22Rv1 (cell line): ENCODE results near the gene SERINC1.
"Not testable (repeated sequence)": the region's sequence is repeated elsewhere in the genome, so short reads cannot be mapped to it uniquely, and the experiment has no call there.

Experiments used
- H3K27ac ChIP-seq: fragments of 450-650 bp; 2 replicates; pipeline ENCODE4 v1.5.1; 2017
- ZFX ChIP-seq: fragments of 450-650 bp; IDR thresholded peaks from 2 replicates; pipeline ENCODE4 v1.6.1; 2017; ENCODE audit warnings: antibody characterized with exemption, borderline replicate concordance
- TF ChIP-seq, protein P1 (sequence below): fragments of 450-650 bp; IDR thresholded peaks from 2 replicates; pipeline ENCODE4 v1.5.1; 2017; ENCODE audit warnings: mild to moderate bottlenecking

SERINC1 gene

DNA sequence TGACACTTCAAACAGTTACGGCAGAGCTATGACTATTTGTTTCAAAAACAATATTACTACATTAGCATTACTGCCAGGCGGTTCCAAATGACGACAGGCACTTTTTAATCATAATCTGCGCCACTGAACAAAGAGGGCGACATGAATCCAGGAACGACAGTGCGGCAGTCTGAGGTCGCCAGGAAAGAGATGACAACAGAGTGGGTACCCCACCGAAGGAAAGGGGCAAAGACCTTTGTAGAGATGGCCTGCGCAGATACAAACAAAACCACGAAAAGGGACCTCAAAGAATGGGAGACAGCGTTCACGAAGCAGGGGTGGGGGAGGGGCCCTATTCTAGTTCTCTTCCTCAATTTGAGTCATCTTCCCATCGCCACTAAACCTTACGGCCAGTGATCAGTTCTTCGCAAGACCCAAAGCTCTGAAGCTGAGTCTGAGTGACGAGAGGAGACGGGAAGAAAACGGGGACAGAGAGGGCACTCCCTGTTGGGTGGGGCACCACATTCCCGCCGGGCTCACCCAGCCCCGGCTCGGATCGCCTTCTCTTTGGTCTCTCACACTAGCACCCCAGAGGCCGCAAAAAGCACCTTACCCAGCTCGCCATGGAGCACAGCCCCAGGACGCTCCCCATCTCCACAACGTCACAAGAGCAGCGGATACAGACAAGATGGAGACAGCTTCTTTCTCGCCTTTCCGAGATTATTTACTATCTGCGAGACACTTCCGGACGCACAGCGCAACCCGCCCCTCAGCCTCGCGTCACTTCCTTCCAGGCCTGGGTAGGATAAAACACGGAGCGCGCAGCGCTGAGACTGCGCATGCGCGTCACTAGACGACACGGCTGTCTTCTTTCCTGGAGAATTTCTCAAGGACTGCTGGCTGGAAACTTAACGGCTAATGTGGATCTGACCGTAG is at the start of gene SERINC1:
Gene SERINC1 (minus strand): TSS at position 701 of the 915 bp plus-strand sequence. CDS start 70 bp downstream, at position 631.
- TF ChIP-seq, protein P1, sequence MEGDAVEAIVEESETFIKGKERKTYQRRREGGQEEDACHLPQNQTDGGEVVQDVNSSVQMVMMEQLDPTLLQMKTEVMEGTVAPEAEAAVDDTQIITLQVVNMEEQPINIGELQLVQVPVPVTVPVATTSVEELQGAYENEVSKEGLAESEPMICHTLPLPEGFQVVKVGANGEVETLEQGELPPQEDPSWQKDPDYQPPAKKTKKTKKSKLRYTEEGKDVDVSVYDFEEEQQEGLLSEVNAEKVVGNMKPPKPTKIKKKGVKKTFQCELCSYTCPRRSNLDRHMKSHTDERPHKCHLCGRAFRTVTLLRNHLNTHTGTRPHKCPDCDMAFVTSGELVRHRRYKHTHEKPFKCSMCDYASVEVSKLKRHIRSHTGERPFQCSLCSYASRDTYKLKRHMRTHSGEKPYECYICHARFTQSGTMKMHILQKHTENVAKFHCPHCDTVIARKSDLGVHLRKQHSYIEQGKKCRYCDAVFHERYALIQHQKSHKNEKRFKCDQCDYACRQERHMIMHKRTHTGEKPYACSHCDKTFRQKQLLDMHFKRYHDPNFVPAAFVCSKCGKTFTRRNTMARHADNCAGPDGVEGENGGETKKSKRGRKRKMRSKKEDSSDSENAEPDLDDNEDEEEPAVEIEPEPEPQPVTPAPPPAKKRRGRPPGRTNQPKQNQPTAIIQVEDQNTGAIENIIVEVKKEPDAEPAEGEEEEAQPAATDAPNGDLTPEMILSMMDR, result no peak
- TF ChIP-seq ZFX, result no peak
- peak within 1 kb of the TSS; percentile 77 for H3K27ac ChIP-seq

DNA sequence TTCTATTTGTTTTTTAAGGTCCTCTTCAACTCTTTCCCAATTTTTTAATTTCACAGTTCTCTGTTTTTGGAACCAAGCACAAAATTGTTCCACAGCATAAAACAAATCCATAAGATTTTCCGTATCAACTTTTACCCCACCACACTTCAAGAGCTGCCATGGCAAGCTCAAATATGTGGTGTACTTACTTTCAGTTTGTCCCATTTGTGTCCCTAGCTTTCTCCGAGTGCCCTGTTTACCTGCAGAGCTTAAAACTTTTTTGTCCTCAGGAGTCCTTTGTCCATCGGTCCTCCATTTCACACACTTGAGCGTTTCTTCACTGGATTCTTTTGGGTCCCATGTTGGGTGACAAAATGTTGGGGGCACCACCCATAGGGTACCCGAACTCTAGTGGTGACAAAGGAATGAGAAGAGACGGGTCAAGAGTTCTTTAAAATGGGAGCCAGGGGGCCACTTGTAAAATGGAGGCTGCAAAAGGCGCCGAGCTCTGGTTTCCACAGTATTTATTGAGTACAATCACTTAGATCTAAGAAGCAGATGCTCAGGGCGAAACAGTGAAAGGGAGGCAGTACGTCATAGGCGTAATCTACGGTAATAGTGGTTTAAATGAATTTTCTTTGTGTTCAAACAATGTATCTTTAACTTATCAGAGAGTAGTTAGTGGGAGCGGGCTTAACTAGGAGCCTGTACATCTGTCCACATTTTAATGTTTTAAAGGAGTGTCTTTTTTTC is 39.8 kb upstream of the SERINC1 start:
- TF ChIP-seq, protein P1, result no peak
- no peak for TF ChIP-seq ZFX
- no peak overlapping the region for H3K27ac ChIP-seq

DNA sequence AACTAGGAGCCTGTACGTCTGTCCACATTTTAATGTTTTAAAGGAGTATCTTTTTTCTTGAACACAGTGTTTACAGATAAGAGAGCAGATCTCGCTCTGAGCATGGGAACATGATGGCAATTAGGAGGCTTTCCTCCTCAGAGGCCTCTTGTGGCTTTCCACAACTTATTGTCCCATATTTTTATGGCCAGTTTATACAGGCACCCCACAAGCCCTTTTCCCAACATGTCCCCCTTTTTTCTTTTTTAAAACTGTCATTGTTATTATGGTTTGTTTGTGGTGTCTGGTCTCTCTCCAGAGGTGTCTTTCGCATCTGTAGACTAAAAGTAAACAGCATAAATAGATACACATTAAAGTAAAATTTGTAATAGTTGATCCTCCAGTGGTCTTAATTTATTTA is 33.6 kb upstream of the SERINC1 start:
- H3K27ac ChIP-seq, result not testable (repeated sequence)

DNA sequence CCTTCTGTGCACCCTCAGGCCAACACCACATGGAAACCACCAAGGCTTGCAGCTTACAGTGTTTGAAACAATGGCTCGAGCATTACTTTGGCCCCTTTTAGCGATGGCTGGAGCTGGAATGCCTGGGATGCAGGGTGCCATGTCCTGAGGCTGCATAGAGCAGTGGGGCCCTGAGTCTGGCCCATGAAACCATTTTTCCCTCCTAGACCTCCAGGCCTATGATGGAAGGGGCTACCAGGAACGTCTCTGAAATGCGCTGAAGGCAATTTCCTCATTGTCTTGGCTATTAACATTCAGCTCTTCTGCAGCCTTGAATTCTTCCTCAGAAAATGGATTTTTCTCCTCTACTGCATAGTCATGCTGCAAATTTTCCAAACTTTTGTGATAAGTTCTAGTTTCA is 29.9 kb upstream of the SERINC1 start:
- no peak for TF ChIP-seq ZFX
- no peak overlapping the region for H3K27ac ChIP-seq

DNA sequence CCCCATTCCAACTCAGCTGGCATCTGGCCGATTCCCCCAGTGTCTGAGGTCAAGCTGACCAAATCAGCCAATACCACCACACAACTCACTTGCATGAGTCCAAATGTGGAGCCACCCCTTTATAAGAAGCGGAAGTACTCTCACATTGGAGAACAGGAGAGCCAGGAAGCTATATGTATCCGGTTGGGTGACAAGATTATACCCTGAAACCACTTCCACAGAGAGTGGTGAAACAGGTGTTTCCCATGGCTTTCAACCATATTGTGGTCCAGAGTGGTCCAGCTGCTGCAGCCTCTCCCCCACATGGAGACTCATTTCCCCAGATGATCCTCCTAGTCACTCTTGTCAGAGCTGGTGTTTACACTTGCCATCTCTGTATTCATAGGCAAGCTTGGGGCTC is 24.0 kb upstream of the SERINC1 start:
- no peak overlapping the region for H3K27ac ChIP-seq
- TF ChIP-seq, protein P1, result no peak
- no peak for TF ChIP-seq ZFX

DNA sequence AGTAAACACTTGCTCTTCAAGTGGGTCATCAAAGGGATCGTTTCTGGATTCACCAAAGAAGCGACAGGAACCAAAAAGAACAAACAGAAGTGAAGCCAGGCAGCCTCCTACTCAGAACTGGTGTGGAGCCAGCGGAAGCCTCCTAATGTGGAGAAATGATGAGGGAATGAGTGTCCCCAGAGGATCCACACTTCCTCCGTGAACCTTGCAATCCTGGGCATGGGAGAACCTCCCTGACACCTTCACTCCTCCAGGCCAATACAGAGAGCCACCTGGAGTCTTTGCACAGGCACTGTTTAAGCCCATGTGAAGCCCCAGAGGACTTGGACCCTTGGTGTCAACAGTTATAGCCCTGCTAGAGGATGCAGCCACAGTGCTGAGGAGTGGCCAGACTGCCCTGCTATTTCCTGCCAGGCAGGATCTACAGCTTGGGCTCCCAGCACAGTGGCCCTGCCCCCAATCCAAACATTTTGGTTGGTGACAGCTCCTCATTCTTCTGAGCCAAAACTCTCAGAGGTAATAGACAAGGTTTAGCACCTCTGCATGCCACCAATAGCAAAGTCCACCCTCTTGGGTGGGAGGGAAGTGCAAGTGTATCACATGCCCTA is 23.2 kb upstream of the SERINC1 start:
- TF ChIP-seq ZFX, result no peak
- TF ChIP-seq, protein P1, result no peak
- peak overlapping the region; percentile 43 for H3K27ac ChIP-seq

DNA sequence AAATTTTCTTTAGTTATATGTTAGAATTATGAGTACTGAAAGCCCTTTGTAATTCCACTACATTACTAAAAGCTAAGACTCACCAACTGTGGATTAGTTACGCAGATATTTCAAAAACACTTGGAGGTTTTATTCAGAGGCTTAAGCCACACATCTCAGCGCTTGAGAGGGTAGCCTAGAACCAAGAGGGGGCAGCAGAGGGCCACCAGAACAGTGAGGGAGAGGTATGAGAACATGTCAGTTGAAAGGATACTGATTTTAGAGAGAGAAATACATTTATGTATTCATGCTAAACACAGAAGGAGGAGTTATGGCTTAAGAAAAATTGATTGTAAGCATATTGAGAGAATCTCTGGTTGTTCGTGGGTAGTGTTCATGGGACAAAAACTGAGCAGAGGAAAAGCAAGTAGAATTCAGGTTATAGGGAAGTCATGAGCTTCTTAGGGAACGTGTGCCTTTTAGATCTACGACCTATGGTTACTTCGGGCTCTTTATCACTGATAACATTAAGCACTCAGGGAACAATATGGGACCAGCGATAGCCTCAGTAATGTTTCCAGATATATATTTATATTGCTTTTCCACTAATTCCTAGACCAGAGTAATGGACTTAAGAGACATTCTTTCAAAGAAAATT is 20.4 kb upstream of the SERINC1 start:
- H3K27ac ChIP-seq, result no peak overlapping the region
- no peak for TF ChIP-seq ZFX
- TF ChIP-seq, protein P1, result peak; percentile 95

DNA sequence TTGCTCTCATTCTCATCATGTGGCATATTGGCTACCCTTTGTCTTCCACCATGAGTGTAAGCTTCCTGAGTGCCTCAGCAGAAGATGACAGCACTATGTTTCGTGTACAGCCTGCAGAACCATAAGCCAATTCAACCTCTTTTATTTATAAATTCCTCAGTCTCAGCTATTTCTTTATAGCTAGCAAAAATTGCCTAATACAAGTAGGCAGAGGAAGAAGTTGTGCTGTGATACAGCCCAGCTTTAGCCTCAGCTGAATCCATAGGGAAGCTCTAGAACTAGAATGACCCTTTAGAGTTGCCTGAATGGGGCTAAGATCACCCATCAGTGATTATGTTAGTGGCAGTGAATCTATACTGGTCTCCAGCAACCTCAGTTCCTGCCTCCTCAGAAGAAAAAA is 19.0 kb upstream of the SERINC1 start:
- TF ChIP-seq, protein P1, result no peak
- no peak for TF ChIP-seq ZFX

More for the DNA sequence above, 19.0 kb upstream of the SERINC1 start:
- H3K27ac ChIP-seq, result no peak overlapping the region
